Osteocyte (in vitro differentiated cells): Measurements from ENCODE around the gene PTPRG. TPM values are rescaled to one million over a fixed set of nuclear protein-coding genes. Genes with fewer than 3 reads are reported as not detected.

Source experiments
- DNase-seq: peaks from one replicate; pipeline ENCODE4 v3.0.0; 2021; ENCODE audit warnings: mixed read lengths; ENCODE audit not compliant: unreplicated experiment; ENCODE audit errors: extremely low spot score
- H3K27ac Mint-ChIP-seq: one replicate; pipeline ENCODE4 v1.8.0; 2021; ENCODE audit warnings: mild to moderate bottlenecking, mixed read lengths; ENCODE audit not compliant: unreplicated experiment
- H3K27me3 Mint-ChIP-seq: one replicate; pipeline ENCODE4 v1.8.0; 2021; ENCODE audit warnings: mixed read lengths; ENCODE audit not compliant: unreplicated experiment
- H3K36me3 Mint-ChIP-seq: one replicate; pipeline ENCODE4 v1.8.0; 2021; ENCODE audit warnings: mixed read lengths; ENCODE audit not compliant: unreplicated experiment
- H3K4me1 Mint-ChIP-seq: one replicate; pipeline ENCODE4 v1.8.0; 2021; ENCODE audit warnings: mixed read lengths; ENCODE audit not compliant: unreplicated experiment
- H3K4me3 Mint-ChIP-seq: one replicate; pipeline ENCODE4 v1.8.0; 2021; ENCODE audit warnings: mild to moderate bottlenecking, moderate library complexity, mixed read lengths; ENCODE audit not compliant: unreplicated experiment
- H3K9me3 Mint-ChIP-seq: one replicate; pipeline ENCODE4 v1.8.0; 2021; ENCODE audit warnings: mixed read lengths; ENCODE audit not compliant: unreplicated experiment
- total RNA-seq: library from RNA; stranded (reverse); gene quantifications from 2 replicates; pipeline ENCODE4 v1.2.1, GENCODE V29; 2021
- TF ChIP-seq, protein P1 (sequence below): fragments of 200-600 bp; sonication (generic); IDR thresholded peaks from 2 replicates; pipeline ENCODE4 v1.5.0; 2021; ENCODE audit warnings: antibody characterized with exemption, mild to moderate bottlenecking, moderate library complexity

Gene PTPRG
- total RNA-seq, 1 donor from 2014 or later, result 48.1 TPM

DNA sequence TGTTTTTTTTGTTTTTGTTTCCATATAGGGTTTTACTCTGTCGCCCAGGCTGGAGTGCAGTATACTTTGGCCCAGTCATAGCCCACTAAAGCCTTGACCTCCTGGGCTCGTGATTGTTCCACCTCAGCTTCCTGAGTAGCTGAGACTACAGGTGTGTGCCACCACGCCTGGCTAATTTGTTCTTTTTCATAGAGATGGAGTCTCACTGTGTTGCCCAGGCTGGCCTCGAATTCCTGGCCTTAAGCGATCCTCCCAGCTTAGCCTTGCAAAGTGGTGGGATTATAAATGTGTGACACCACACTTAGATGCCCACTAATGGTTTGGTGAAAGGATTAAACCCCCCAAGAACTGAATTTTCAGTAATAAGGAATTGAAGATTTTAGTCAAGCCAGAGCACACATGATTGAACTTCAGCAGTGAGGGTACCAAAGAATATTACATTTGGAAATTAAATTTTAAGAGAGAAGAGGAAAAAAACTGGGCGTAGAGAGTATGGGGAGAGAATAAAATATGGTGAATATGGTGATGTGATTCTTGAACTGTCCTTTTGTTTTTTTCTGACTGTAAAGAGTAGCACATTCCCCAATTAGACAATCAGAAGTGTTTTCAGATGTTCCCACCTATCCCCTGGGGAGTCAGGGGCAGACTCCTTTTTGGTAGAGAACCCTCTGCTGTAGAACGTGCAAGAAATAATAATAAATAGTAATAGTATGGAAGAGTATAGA is 208.1 kb downstream of the PTPRG start:
- Mint-ChIP-seq H3K27ac (no peak overlapping the region), H3K27me3 (peaks cover 2% of the 10 kb centered on the region), H3K36me3 (peaks cover 2% of the 10 kb centered on the region), H3K4me3 (no peak overlapping the region), H3K4me1 (peaks cover 4% of the 10 kb centered on the region), H3K9me3 (no peaks in the 10 kb centered on the region)
- DNase-seq, result no peak
- TF ChIP-seq, protein P1, sequence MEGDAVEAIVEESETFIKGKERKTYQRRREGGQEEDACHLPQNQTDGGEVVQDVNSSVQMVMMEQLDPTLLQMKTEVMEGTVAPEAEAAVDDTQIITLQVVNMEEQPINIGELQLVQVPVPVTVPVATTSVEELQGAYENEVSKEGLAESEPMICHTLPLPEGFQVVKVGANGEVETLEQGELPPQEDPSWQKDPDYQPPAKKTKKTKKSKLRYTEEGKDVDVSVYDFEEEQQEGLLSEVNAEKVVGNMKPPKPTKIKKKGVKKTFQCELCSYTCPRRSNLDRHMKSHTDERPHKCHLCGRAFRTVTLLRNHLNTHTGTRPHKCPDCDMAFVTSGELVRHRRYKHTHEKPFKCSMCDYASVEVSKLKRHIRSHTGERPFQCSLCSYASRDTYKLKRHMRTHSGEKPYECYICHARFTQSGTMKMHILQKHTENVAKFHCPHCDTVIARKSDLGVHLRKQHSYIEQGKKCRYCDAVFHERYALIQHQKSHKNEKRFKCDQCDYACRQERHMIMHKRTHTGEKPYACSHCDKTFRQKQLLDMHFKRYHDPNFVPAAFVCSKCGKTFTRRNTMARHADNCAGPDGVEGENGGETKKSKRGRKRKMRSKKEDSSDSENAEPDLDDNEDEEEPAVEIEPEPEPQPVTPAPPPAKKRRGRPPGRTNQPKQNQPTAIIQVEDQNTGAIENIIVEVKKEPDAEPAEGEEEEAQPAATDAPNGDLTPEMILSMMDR, result no peak

DNA sequence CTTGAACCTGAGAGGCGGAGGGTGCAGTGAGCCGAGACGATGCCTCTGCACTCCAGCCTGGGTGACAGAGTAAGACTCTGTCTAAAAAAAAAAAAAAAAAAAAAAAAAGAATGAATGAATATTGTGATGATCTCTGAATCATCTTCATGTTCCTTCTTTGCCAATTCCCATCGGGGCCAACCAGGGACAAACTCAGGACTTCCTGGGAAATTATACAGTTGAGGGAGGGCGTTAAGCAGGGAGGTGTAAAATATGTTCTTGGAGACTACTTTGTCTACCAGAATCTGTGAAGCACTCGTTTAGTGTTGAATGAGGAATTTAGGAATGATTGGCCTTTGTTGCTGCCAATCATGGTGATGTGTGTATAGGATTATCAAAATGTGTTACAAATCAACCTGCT is 210.6 kb downstream of the PTPRG start:
- Mint-ChIP-seq H3K4me3 (no peak overlapping the region), H3K27ac (no peak overlapping the region), H3K4me1 (peaks cover 7% of the 10 kb centered on the region), H3K36me3 (peaks cover 2% of the 10 kb centered on the region), H3K27me3 (peaks cover 2% of the 10 kb centered on the region), H3K9me3 (no peaks in the 10 kb centered on the region)
- TF ChIP-seq, protein P1, result no peak
- DNase-seq, result no peak

DNA sequence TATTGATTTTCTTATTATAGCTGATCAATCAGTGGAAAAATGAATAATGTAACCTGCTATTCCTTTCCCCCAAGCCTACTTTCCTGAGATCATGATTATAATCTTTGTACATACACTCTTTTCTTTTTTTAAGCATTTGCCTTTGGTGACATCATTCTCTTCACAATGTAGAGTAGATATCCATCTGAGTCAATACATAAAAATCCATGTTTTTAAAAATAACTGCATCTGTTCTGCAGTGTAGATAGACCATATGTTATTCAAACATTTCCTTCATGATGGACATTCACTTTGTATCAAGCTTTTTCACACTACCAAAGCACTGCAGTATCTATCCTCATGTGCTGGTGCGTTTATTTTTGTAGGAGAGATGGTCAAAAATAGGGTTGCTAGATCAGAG is 211.1 kb downstream of the PTPRG start:
- H3K27ac Mint-ChIP-seq, result no peak overlapping the region
- no peak for DNase-seq
- TF ChIP-seq, protein P1, result no peak
- no peaks in the 10 kb centered on the region for H3K9me3 Mint-ChIP-seq
- peaks cover 7% of the 10 kb centered on the region for H3K4me1 Mint-ChIP-seq
- peaks cover 2% of the 10 kb centered on the region for H3K27me3 Mint-ChIP-seq
- H3K36me3 Mint-ChIP-seq, result peaks cover 2% of the 10 kb centered on the region
- H3K4me3 Mint-ChIP-seq, result no peak overlapping the region

DNA sequence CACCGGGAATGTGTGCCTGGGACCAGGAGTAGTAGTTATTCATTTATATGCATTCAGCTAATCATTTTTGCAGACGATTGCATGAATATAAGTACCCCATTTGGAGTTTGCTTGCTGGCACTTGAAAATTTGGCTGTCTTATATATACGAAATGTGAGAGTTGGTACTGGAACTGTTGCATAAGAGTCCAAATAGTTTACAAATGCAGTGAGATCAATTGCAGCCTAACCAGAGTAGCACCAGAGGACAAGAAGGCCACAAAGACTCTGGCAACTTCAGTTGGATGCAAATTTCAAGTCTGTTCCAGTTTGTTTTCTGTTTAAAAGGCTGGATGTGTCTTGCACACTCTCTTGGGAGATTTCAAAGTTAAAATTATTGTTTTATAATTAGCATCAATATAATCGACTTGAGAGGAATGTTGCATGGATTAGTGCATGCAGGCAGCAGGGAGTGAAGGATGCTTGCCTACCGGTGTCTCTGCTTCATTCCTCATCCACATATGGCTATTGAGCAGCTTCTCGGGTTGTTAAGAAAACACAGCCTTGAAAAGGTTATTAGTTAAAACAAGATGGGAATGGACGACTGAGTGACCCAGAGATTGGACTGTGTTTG is 213.0 kb downstream of the PTPRG start:
- no peaks in the 10 kb centered on the region for H3K9me3 Mint-ChIP-seq
- H3K4me3 Mint-ChIP-seq, result no peak overlapping the region
- peaks cover 1% of the 10 kb centered on the region for H3K36me3 Mint-ChIP-seq
- H3K27me3 Mint-ChIP-seq, result peaks cover 5% of the 10 kb centered on the region
- H3K27ac Mint-ChIP-seq, result no peak overlapping the region
- no peak for DNase-seq
- TF ChIP-seq, protein P1, result no peak
- peaks cover 3% of the 10 kb centered on the region for H3K4me1 Mint-ChIP-seq

DNA sequence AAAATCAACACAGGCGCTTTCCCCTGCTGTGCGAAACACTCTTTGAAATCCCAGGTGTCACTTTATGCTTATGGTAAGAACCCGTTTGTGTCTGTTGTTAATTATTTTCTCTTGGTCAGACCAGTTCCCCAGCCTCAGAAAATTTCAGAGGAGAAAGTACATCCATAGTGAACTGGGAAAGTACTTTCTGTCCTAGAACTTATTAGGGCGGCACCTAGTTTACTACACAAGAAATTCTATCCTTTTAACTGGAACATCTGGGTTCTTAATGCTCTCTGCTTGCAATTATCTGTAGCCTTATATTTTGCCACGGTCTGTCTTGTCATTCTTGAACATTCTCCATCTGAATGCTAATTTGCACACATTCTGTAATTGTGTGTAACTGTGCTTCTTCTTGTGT is 215.0 kb downstream of the PTPRG start:
- peaks cover 3% of the 10 kb centered on the region for H3K4me1 Mint-ChIP-seq
- no peaks in the 10 kb centered on the region for H3K9me3 Mint-ChIP-seq
- no peak overlapping the region for H3K27ac Mint-ChIP-seq
- TF ChIP-seq, protein P1, result no peak
- DNase-seq, result no peak
- peaks cover 9% of the 10 kb centered on the region for H3K27me3 Mint-ChIP-seq
- no peak overlapping the region for H3K4me3 Mint-ChIP-seq
- no peaks in the 10 kb centered on the region for H3K36me3 Mint-ChIP-seq
